Panc1 (cell line): ENCODE measurements around the gene ST8SIA1. TPM values are rescaled to one million over a fixed set of nuclear protein-coding genes. Genes with fewer than 3 reads are reported as not detected.

Source experiments
- ATAC-seq: fragments of 200-7000 bp; cut with Tn5 transposase; 2 replicates; pipeline ENCODE4 v1.9.1; 2020; ENCODE audit warnings: mild to moderate bottlenecking, moderate library complexity
- BruUV-seq: library from RNA; stranded (reverse); fragments of 400-500 nt; replicated peaks from 2 replicates; lab custom pipeline; 2021; lab: Mats Ljungman, UMichigan
- CTCF ChIA-PET: fragments of 300-600 bp; sonication (Branson Sonifier 250); formaldehyde crosslinking; loops from one replicate; lab custom pipeline; 2022; ENCODE audit warnings: antibody characterized with exemption; lab: Charles Lee
- POLR2A ChIA-PET: fragments of 300-600 bp; sonication (Branson Sonifier 250); formaldehyde crosslinking; loops from one replicate; lab custom pipeline; 2022; ENCODE audit warnings: antibody characterized with exemption; lab: Charles Lee
- DNase-seq: peaks from one replicate; pipeline ENCODE4 v3.0.0-alpha.2; 2010; ENCODE audit warnings: low read depth, low spot score
- H3K27ac ChIP-seq: 2 replicates; pipeline ENCODE4 v1.5.1; 2011; ENCODE audit warnings: mild to moderate bottlenecking, low read length, inconsistent platforms
- H3K27me3 ChIP-seq: fragments of 200-500 bp; sonication (Bioruptor generic); 2 replicates; pipeline ENCODE4 v1.6.0; 2014; ENCODE audit warnings: low read length, inconsistent platforms; ENCODE audit not compliant: control insufficient read depth, insufficient read depth
- H3K36me3 ChIP-seq: fragments of 200-500 bp; sonication (Bioruptor generic); 2 replicates; pipeline ENCODE4 v1.5.1; 2014; ENCODE audit warnings: inconsistent platforms, mild to moderate bottlenecking, low read length, moderate library complexity; ENCODE audit not compliant: control insufficient read depth, insufficient read depth
- H3K4me1 ChIP-seq: 2 replicates; pipeline ENCODE4 v1.5.1; 2011; ENCODE audit warnings: inconsistent platforms, mild to moderate bottlenecking, low read length, moderate library complexity; ENCODE audit not compliant: control insufficient read depth, insufficient read depth
- H3K4me3 ChIP-seq, 2 experiments: 2 replicates each; pipeline ENCODE4 v1.5.1; 2011 to 2012; ENCODE audit warnings: low read depth in 2 of 2, low read length in 2 of 2, mild to moderate bottlenecking in 2 of 2, inconsistent platforms in 1 of 2, moderate library complexity in 1 of 2
- H3K9me3 ChIP-seq: fragments of 200-500 bp; sonication (Bioruptor generic); 2 replicates; pipeline ENCODE4 v1.5.1; 2014; ENCODE audit warnings: low read depth, mild to moderate bottlenecking, inconsistent platforms, low read length, moderate library complexity; ENCODE audit not compliant: control insufficient read depth, insufficient read depth
- CTCF ChIP-seq: fragments of 450-650 bp; IDR thresholded peaks from 2 replicates; pipeline ENCODE4 v1.5.1; 2017; ENCODE audit warnings: mild to moderate bottlenecking
- POLR2AphosphoS5 ChIP-seq: IDR thresholded peaks from 2 replicates; pipeline ENCODE4 v1.6.1; 2012; ENCODE audit warnings: mild to moderate bottlenecking, low read depth, low read length, moderate library complexity
- REST ChIP-seq, 2 experiments: IDR thresholded peaks; 2 replicates each; pipeline ENCODE4 v1.6.1; 2011 to 2012; ENCODE audit warnings: low read depth in 2 of 2, control low read depth in 1 of 2, low read length in 1 of 2, mild to moderate bottlenecking in 1 of 2, moderate library complexity in 1 of 2; ENCODE audit not compliant: insufficient read depth in 1 of 2
- SIN3A ChIP-seq: IDR thresholded peaks from 2 replicates; pipeline ENCODE4 v1.6.1; 2012; ENCODE audit warnings: low read depth, mild to moderate bottlenecking, low read length, moderate library complexity, borderline replicate concordance; ENCODE audit not compliant: insufficient read depth
- TCF7L2 ChIP-seq: IDR thresholded peaks from 2 replicates; pipeline ENCODE4 v1.6.1; 2011; ENCODE audit warnings: mild to moderate bottlenecking, low read depth, low read length, inconsistent platforms
- in situ Hi-C: cut with HindIII; loops from 2 replicates; pipeline ENCODE4 v1.10.0; 2016; ENCODE audit warnings: low sequenced_read_pairs, low pct_unique_long_range_greater_than_20kb
- intact Hi-C: fragments of 100-400 bp; cut with micrococcal nuclease; formaldehyde crosslinking; loops from one replicate; pipeline ENCODE4 v1.10.0; 2022; ENCODE audit not compliant: unreplicated experiment
- total RNA-seq: library from RNA; stranded (reverse); gene quantifications from one replicate; pipeline ENCODE4 v1.2.1, GENCODE V29; 2021; ENCODE audit not compliant: unreplicated experiment

Gene ST8SIA1
- total RNA-seq, 1 experiment from 2014 or later, result 0.13 TPM

- ATAC-seq, result no peak; the same call in 1 of the 2 replicates
- CTCF ChIA-PET, result no interaction called here
- Histone ChIP-seq H3K9me3 (no peaks in the 10 kb centered on the region), H3K4me1 (no peaks in the 10 kb centered on the region), H3K27me3 (no peaks in the 10 kb centered on the region), H3K4me3 (no peak overlapping the region), H3K36me3 (no peaks in the 10 kb centered on the region), H3K27ac (no peak overlapping the region)
- intact Hi-C loops (no loop called here), in situ Hi-C loops (no loop called here)
- no TSS peak for BruUV-seq
- DNase-seq, result no peak
- TF ChIP-seq REST (IDR thresholded peaks at IDR 0.05; ENCODE audit: insufficient read depth in 1 of 2, low read depth in 2 of 2, low read length in 1 of 2) (no peak), SIN3A (no peak), TCF7L2 (no peak), CTCF (no peak), POLR2AphosphoS5 (no peak)
- POLR2A ChIA-PET, result interaction anchor here (0.7 kb wide), 1 partner anchor 272 kb away, joined by 5 read pairs; no protein-coding TSS in a partner anchor
Measured at GRCh38 chr12:22312336-22312735, 22.2 kb downstream of the ST8SIA1 start.

GRCh38 chr12:22310709-22311108 lies 23.8 kb downstream of the ST8SIA1 start:
- intact Hi-C loops, result no loop called here
- H3K9me3 ChIP-seq, result no peaks in the 10 kb centered on the region
- H3K27me3 ChIP-seq, result no peaks in the 10 kb centered on the region
- DNase-seq (no peak), ATAC-seq (no peak)
- no peak for TF ChIP-seq CTCF
- TF ChIP-seq REST (IDR thresholded peaks at IDR 0.05; ENCODE audit: insufficient read depth in 1 of 2, low read depth in 2 of 2, low read length in 1 of 2), result no peak
- TF ChIP-seq SIN3A, result no peak
- no peak for TF ChIP-seq POLR2AphosphoS5
- no peak for TF ChIP-seq TCF7L2
- in situ Hi-C loops, result no loop called here
- no peak overlapping the region for H3K27ac ChIP-seq
- H3K36me3 ChIP-seq, result no peaks in the 10 kb centered on the region
- no TSS peak for BruUV-seq
- ChIA-PET POLR2A (no interaction called here), CTCF (no interaction called here)
- no peak overlapping the region for H3K4me3 ChIP-seq
- no peaks in the 10 kb centered on the region for H3K4me1 ChIP-seq
